NCI-H2081 (cell line): ENCODE results near the gene C4BPA.
A peak's percentile ranks its signal among the peaks of the same experiment; 100 is the strongest.

Experiments used
- DNase-seq, 2 experiments: peaks; one replicate each; lab custom pipeline; 2025; lab: John Stamatoyannopoulos, UW

Gene C4BPA

DNA sequence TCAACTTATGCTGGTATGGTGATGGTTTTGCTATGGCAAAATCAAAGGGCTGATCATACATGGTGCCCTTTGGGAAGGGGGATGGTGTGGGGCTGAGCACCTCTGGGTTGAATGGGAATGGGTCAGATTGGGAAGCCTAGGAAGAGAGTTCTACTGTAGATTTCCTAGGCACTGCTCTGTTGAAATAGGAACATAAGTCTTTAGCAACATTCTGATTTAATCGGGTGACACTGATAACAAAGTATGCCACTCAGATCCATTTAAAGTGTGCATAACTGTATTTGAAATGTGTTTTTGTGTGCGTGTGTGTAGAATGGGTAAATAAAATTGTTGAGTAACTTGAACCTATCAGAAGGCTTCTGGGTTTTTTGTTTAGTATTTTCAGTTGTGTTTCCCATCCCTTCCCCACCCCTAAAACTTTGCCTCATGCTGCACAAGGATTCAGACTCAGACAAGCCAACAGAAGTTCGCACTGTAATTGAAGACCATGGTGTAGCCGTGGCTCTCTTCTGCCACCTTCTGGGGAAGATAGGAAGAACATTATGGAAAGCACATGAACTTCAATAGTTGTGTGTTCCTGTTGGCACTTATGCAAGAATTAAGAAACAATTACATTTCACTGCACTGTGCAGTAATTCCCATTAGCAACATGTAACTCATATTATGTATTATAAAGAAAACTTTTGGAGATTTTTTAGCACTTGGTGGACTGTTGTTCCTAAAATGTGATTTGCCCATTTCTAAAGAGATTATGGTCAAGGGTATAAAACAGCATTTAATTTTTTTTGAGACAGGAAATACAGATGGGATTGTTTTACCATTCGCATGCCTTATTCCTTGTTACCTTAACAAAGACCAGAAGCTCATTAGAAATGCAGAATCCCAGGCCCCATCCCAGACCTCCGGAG lies 26.3 kb upstream of the C4BPA start:
- DNase-seq, result peak; percentile 71 to 80

DNA sequence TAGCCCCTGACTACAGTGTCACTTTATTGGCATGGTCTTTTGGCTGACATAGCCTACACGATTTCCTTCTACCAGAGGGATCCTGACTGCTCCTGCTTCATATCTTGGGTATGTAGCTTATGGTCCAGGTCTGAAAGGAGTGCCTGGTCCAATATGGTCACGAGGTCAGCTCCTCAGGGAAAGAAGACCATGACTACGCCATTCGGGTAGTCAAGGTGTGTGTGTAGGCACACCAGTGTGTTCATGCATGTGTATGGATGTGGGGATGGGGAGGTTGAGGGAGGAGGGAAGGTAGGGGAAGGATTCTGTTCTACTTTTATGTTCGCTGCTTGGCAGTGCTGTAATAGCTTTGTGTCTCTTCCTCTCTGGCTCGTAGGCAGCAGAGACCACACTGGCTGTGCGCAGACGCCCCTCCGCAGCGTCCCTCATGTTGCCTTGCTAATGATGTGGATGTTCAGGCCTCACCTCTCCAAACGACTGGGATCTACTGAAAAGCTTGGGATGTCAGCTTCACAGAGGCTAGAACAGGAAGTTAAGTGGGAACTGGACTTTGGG lies 25.4 kb upstream of the C4BPA start:
- DNase-seq, result no peak

DNA sequence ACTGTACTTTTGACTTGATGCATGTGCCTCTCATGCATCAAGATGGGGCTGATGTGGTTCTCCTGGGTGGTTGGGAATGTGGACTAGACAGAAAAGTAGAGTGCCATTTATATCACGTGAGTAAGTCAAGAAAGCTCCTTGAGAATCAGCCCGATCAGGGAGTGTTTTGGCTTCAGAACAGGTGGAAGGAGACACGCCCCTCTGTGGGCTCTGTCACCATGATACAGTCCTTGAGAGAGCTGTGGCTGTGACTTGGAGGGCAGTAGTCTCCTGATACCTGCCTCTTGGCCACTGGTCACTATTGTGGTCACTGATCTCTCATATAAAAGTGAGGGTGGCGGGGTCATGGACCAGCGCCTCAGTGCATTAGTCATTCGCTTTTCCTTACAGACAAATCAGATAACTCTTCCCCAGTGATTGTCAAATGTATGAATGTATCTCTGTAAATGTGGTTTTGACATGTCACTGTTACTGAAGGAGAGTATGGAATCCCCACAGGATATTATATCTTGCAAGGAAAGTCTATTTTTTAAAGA lies 24.3 kb upstream of the C4BPA start:
- DNase-seq, result no peak

DNA sequence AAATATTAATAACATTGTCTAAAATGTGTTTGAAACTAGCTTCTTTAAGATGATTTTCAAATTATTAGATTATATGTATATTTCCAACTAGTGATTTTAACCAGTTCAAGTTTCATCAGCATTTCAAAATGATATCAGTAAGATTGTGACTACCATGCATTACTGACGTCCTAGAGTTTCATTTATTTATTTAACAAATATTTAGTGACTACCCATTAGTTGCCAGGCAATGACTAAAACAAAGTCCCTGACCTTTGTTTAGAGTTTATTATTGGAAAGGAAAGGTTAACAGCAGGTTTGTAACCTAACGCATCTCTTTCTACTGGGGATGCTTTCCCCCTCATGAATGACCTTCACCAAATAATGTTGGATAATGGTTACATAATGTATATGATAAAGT lies 22.9 kb upstream of the C4BPA start:
- DNase-seq, result no peak

DNA sequence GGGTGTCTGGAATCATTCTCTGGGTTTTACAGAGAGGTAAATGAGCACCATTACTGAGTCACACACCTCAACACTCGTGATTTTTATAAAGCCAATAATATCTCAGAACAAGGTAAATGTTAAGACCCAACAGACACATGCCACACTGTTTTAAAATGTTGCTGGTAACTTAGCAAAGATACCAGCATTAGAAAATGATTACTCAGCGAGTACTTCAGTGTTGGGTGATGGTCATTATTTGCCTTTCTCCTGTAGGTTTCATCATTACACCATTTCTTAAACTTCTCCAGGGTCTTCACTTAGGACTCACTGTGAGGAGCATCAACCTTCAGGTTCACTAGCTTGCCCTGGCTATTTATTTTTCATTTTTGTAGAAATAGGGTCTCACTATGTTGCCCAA lies 22.2 kb upstream of the C4BPA start:
- DNase-seq, result no peak

DNA sequence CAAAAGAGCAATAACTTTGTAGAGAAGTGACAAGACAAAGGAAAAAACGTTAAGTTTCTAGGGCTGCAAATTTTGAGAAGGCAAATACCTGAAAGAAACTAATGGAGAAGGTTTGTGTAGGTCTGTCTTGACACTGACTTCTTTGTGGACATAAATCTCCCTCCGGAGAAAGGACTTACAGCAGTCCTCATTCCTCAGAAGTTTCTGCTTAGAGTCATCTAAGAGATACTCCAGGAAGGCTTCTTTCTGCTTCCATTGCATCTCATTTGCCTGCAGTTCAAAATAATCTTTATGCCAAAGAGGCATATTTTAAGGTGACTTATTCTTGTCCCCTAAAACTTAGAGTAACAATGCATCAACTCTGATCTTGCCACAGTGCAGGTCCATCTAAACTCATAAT lies 19.8 kb upstream of the C4BPA start:
- no peak for DNase-seq

DNA sequence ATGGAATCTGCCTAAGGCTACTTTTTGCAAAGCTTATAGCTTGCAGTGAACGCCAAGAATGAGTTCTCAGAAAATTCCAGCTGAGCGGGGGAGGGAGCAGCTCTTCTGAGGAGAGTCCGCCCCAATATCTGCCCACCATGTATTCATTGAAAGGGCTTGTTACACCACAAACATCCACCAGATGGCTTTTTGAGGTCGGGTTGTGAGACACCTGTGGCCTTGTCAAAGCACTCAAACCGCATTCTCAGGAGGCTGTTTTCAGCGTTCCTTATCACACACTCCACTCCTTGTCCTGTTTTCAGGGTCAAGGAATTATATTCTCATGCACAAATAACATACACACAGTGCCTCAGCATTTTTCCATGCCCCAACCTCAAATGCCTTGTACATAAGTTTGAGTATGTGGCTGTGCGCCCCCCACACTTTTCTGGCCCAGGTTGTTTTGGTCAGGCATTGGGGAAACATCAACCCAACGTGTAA lies 19.3 kb upstream of the C4BPA start:
- DNase-seq, result peak; percentile 9 to 39

DNA sequence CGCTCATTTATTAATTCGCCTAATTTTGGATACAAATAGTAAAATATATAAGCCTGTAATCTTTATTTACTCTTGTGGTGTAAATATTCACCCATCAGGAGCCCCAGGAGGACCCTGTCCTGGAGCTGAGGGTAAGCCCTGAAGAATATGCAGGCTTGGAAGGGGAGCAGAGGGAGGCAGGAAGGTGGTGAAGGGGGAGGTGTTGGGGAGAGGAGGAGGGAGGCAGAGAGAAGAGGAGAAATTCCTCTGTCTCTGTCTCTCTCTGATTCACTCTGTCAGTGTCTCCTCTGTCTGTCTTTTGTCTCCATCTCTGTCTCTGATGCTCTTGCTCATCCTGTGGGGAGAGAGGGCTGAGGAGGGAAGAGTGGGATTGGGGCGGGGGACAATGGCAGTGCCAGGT lies 18.1 kb upstream of the C4BPA start:
- DNase-seq, result no peak

DNA sequence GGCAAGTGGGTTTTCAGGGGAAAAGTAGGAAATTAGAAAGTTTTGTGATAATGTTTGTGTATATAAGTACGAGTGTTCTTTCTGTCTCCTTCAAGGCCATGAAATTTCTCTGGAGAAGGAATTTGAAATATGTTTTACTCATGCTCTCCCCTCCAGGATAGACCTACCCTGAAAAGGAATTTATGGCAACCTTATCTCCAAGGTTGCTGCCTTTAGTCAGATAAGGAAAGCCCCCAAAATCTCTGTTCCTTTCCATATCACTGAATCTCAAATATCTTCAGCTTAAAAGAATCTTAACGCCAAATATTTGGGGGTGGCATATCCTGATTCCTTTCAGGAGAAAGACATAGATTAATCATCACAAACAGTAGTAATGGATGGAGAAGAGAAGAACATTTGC lies 15.9 kb upstream of the C4BPA start:
- no peak for DNase-seq

DNA sequence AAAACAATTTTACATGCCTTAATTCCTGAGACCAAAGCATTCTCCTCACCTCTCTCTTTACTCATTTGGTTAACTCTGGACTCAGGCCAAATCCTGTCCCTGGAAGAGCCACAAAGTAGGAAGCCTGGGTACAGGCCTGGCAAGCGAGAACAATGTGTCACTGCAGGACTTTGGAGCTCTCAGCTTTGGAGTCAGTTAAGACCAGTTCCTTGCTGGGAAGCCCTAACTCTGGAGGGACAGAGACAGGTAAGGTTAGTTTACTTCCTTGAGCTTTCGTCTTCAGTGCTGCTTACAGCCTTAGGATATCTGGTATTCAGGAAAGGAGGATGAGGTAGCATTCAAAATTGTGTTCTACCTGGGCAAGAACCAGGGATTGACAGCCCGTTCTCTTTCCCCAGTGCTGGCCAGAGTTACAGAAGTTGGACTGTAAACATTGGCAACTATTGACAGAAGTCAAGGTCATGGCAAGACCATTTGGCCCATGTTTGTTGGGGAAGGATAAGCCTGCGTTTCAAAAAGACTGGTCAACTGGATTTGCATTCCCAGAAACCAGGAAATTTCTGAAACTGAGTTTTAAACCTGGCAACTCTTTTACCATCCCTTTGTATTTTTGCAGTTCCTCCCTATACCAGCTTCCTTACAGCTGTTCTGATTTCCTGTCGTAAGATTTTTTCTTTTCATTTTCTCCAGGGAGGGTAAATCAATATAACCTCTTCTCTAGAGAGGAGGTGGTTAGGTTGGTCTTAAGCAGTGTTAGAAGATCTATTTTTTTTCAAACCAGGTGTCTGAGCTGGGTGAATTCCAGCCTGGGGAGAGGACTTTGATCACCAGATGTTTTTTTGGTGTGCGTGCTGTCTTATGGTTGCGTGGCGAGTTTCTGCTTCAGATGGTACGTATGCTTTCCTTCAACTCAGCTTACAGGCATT lies 15.1 kb upstream of the C4BPA start, which contains the start of gene C4BPB:
C4BPB (plus strand) TSS at position 160 of the 926 bp plus-strand sequence; CDS start at position 832, 672 bp downstream.
- DNase-seq, result no peak

DNA sequence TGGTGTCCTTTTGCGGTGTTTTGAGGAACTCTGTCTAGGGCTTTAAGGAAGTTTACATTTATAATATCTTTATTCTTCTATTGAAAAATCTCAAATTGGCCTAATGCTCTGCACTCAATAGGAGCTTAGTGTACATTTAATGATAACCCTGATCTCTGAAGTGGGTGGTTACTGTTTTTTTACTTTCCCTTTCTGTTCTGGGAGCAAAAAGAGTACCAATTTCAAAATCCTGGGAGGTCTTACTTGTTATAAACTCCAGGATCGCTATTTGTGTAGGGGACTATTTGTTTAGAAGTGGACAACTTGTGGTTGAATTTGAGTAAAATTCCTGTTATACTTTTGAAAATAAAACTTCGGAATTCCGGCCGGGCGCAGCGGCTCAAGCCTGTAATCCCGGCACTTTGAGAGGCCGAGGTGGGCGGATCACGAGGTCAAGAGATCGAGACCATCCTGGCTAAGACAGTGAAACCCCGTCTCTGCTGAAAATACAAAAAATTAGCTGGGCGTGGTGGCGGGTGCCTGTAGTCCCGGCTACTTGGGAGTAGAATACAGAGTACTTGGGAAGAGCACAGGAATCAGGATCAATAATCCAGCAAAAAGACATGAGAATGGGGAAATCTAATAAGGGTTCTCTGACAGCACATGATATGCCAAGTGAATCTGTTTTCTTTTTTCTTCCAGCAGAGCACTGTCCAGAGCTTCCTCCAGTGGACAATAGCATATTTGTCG lies 14.2 kb upstream of the C4BPA start:
- no peak for DNase-seq

DNA sequence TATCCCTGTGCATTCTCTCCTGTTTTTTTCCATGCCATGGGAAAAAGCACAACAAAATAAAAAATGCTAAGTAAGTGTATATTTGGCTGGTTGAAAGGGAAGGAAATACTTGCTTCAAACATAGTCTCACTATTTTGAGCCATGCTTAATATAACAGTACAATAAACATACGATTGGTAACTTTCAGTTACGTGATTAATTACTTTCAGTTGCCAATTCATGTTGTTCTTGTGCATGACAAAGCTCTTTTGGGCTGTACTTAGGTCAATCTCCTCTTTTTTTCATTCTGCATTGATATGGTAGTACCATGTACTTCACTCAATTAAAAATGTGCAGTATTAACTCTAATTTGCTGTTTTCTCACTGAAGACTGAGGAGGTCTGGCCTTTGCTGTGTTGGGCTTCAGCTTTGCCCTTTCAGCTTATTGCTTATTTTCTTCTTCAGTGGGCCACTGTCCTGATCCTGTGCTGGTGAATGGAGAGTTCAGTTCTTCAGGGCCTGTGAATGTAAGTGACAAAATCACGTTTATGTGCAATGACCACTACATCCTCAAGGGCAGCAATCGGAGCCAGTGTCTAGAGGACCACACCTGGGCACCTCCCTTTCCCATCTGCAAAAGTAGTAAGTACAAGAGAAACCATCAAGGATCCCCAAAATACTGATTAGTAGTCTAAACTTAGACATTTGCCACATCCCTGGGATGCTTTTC lies 12.7 kb upstream of the C4BPA start:
- no peak for DNase-seq

DNA sequence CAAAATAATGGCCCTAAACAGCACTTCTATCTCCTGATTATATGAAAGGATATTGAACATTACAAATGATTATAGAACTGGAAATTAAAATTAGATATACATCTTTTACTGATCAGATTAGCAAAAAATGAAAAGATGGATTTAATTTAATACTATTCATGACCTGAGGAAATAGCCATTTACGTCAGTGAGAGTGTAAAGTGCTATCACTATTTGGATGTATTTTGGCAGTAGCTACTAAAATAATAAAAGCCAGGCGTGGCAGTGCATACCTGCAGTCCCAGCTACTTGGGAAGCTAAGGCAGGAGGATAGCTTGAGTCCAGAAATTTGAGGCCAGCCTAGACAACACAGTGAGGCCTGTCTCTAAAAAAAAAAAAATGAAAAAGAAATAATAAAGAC lies 10.1 kb upstream of the C4BPA start:
- no peak for DNase-seq

DNA sequence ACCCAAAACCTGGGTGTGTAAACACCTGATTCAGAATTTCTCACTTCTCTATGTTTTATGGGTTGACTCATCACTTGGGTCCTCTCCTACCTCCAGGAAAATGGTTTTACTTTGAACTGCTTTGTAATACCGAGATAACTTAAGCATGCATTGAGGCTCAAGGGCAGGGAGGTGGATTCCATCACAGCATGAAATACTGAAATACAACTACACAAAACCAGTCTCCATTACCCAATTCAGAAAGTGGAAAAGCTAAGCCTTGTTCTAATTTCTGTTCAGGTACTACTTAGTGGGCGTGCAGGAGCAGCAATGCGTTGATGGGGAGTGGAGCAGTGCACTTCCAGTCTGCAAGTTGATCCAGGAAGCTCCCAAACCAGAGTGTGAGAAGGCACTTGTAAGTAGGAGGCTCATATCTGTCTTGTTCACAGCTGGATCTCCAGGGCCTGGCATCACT lies 6.1 kb upstream of the C4BPA start:
- no peak for DNase-seq

DNA sequence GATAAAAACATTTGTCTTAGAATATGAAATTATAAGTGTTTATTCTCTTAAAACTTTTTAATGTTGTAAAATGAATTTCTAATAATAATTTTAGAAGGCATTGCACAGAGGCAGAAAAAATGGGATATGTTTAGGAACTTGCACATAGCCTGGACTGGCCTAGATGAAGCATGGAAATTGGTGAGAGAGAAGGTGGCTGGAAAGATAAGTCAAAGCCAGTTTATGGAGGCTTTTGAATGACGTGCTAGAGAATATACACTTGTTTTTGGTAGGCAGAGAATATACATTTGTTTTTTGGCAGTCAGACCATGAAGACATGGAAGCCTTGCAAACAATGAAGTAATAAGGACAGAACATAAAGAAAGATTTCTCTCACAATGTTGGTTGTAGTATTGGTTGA lies 2.3 kb upstream of the C4BPA start:
- no peak for DNase-seq

DNA sequence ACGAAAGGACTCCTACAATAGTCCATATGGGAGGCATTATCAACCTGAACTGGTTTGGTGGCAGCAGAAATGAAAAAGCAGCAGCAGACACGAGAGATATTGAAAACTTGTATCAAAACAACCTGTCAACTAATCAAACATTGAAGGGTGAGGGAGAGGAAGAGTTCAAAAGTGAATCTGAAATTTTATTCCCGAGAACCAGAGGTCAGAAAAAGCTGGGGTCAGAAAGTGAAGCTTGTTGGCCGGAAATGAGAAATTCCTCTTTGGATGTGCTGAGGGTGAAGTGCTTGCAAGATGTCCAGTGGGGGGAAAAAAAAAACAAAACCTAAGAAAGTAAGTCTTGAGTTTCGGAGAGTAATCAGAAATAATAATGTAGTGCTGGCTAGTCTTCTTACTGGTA lies 1.9 kb upstream of the C4BPA start:
- DNase-seq, result no peak

DNA sequence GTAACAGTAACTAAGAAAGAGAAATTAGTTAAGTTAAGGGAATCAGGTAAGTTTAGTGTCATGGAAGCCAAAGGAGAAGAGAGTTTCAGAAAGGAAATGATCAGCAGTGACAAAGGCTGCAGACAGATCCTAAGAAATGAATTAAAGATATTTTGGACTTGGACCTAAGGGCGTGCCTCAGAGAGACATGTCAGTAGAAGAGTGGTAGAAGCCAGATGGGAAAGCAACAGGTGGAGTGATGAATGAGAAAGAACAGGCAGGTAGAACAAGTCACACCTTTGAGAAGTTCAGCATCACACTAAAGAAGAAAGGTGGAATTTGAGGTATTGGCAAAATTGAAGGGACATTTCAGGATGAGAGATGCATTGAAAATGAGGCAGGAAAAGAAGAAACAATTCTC lies 1.4 kb upstream of the C4BPA start:
- DNase-seq, result no peak

DNA sequence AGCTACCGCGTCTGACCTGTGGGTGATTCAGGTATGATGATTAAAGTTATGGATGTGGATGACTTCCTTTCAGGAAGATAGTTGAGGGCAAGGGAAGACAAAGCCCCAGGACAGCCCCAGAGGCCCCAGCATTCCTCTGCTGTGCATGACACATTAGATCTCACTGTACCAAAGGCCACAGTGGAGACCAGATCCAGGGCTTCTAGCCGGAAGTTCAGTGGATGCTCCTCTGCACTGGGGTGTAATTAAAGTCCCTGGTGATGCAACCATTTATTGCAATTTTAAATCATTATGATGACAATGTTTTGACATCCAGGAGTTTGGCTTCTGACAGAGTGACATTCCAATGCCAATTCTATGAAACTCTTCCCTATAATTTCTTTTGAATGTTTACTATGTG lies 5.0 kb downstream of the C4BPA start:
- DNase-seq, result no peak

DNA sequence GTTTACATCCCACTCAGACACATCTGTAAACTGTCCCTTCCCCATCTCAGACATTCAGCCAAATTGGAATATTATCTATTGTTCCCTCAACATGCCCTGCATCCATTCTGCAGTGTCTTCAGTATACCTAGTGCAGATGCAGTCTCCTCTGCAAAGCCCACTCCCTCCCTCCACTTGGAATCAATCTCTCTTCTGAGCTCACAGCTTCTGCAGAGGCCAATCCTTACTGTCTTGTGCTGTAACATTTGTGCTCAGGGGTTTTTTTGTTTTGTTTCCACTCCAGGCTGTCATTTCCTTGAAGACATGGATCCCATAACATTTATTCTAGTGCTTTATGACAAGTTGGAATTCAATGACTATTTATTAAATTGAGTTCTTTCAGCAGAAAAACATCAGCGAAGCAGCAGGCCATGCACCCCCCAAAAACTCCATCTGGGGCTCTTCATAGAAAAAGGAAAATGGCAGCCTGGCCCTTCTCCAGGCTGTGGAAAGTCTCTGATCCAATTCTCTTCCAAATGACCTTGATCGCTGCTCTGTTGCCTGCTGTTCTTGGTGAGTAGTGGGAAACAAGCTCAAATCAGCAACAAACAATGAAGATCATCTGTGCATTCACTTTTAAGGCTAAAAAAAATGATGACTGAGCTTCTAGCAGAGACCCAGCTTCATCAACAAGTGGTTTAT lies 8.7 kb downstream of the C4BPA start:
- DNase-seq, result no peak

DNA sequence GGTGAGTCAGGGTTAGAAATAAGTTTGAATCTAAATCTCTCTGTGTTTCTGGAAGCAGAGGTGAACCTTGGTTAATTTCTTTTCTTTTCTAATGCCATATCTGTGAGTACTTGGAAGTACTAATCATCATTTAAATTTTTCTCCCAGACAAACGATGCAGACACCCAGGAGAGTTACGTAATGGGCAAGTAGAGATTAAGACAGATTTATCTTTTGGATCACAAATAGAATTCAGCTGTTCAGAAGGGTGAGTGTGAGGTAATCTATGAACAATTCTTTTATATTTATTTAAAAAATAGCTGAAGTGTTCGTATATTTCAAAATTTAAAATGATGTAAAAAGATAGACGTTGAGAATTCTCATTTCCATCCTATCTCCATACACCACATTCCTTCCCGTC lies 11.2 kb downstream of the C4BPA start:
- DNase-seq, result no peak
